Fibroblast of peridontal ligament (primary cell): ENCODE measurements around the gene TFPI.

Experiments
- DNase-seq: peaks from one replicate; pipeline ENCODE4 v3.0.0-alpha.2; 2010; ENCODE audit errors: extremely low read depth

Gene TFPI

GRCh38 chr2:187415449-187415848, 138.8 kb downstream of the TFPI start:
- no peak for DNase-seq
